GM21717 (cell line): ENCODE results near the gene ANAPC1.
"Not testable (repeated sequence)": the region's sequence is repeated elsewhere in the genome, so short reads cannot be mapped to it uniquely, and the experiment has no call there.

Source experiments
- ATAC-seq: cut with Tn5 transposase; IDR thresholded peaks from one replicate; pipeline ENCODE4 v1.9.1; 2021; ENCODE audit warnings: mild to moderate bottlenecking, moderate library complexity; ENCODE audit not compliant: unreplicated experiment

The ANAPC1 gene

DNA sequence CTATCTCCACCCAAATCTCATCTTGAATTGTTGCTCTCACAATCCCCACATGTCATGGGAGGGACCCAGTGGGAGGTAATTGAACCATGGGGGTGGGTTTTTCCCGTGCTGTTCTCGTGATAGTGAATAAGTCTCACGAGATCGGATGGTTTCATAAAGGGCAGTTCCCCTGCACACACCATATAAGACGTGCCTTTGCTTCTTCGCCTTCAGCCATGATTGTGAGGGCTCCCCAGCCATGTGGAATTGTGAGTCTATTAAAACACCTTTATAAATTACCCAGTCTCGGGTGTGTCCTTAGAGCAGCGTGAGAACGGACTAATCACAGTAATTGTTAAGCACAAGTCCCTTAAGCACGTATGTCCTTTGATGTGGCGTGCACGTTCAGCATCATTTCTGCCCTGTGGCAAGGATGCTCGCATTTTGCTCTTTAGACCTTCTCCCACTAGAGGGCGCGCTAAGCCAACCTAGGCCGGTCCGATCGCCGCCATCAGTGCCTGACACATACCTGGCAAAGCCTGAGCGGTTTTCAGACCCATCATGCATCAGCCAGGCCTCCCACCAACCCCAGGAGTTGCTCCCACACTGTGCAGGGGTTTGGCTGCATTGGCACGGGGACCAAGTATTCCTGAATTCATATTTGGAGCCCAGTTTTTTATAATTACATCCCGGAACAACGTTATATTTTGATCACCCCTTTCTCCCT is 136.4 kb downstream of the ANAPC1 start:
- ATAC-seq = not testable (repeated sequence)

DNA sequence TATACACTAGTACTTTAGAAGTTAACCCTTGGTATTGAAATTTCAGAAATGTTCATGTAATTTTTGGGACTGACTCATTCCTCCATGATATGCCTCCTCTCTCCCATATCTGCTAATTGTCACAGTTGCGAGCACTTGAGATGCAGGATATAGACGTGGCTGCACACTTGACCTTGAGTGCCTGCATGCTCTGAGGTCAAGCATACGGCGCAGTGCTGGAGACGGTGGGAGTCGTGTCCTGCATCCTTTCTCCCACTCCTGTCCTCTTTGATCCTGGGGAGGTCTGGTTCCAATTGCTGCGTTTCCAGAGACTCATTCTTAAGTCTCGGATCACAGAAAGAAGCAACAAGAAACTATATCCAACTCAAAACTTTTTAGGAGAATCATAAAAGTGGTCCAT is 139.2 kb downstream of the ANAPC1 start:
- not testable (repeated sequence) for ATAC-seq

DNA sequence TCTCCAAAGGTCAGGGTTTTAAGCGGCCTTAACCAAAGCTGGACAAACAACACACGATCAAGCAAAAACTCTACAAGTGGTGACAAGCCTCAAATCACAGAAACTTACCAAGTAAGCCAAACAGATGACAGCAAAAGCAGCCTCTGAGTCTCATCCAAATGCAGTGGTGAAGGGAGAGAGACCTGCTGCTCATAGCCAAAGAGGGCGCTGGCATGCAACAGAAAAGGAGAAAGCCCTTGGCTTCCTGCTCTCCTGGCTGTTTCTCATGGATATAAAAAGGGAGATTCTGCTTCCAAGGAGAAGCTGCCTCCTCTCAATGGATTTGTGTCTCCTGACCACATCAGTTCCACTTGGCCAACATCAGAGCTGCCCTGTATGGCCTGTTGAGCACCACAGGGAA is 142.5 kb downstream of the ANAPC1 start:
- ATAC-seq = not testable (repeated sequence)

DNA sequence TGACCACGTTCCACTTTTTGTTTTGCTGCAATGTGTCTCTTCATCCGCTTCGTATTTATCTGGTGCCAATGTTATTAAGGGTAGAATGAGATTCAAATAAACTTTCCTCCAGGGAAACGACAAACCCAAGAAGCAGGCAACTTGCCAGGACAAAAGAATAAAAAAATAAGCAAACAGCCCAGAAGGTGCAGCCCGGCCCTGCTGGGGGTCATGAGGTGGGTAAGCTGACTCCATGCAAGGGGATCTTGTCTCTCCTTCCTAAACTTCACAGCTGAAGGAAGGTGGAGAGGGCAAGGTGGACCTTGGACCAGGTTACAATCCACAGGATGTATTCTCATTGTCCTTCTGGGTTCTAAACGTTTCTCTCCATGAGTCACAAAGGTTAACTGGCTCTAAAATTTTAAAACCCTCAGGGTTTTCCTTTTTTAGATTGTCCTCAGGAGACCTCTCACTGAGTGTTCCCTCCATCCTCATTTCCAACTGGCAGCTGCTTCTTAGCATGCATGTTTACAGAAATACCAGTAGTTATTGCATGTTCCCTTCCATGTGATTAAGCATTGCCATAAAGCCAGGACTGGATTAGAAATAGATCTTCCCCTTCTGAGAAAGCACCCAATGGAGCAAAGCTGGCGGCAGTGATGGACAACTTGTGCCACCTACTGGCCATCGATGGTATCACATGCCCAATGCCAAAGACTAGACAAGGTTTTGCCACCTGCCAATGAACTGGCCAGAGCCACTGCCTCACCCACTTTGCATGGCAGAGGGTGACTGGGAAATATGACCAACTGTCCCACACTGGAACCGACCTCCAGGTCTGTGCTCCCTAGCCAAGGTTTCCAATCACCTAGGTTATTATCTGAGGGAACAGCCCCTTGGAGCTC is 147.9 kb downstream of the ANAPC1 start:
- peak; percentile 50 for ATAC-seq

DNA sequence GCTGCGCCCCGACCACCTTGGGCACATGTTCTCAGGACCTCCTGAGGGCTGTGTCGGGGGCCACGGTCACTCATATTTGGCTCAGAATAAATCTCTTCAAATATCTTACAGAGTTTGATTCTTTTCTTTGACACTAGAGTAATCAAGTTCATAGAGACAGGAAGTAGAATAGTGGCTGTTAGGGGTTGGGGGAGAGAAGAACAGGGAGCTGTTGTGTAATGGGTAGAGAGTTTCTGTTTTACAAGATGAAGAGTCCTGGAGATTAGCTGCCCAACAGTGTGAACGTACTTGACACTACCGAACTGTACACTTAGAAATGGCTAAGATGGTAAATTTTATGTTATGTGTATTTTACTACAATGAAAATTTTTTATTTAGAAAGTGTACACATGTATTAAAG is 148.6 kb downstream of the ANAPC1 start:
- ATAC-seq = not testable (repeated sequence)

DNA sequence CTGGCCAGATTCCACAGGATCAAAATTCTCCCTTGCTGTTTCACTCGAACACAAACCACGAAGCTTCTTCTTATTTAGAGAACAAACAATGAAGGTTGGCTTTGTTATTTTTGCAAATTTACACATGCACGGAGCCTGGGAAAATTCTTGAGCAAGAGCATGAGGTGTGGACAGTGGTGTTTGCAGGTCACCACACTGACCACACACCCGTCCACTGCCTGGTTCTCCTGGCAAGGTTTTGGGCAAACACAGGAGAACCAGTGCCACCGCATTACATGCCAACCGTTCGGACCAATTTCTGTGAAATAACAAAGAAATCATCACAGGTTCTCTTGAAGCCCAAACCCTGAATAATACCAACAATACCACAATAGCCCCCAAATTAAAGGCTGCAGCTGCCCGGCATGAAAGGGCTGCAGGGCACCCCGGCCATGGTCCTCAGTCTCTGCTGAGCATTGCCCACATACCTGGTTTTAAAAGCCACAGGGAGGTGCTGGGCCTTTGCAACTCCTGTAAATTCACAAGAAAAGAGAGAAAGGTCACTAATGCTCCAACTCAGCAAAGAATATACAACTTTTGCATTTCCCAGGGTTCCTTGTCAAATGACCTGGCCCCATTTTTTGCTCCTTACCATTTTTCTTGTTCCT is 154.1 kb downstream of the ANAPC1 start:
- ATAC-seq = not testable (repeated sequence)

DNA sequence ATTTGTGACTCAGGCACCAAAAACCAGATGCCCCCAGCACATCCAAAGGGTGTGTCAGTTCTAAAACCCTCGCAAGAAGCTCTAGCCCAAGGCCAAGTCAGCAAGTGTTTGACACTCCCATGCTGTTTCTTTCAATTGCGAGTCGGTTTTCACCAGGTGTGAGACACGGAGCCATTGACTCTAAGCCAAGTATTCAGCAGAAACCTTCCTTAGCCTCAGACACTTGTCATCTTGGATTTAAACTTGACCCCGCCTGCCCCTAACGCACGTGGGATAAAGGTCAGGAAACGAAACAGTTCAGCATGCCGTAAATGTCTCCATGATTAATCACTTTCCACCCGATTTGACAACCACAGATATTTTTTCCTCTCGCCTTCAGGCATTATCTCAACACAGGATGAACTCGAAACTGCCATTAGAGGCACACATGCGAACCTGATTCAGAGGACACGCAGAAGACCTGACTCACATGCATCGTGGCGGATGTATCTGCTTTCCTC is 156.3 kb downstream of the ANAPC1 start:
- ATAC-seq = not testable (repeated sequence)

DNA sequence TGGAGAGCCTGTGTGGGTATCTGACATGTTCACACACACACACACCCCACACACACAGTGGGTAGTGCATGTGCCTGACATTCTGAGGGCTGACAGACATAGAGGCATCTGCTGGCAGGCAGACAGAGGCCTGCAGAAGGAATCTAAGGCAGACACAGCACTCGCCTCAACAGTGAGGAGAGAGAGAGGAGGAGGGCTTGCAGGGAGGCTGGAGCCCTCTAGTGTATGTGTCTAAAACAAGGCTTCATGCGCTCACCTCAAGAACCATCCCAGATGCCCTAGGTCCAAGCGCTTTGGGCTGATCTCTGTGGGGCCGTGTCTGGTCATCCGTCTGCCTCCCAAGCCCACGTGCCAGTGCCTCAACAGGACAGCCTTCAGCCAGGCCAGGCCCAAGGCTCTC is 158.3 kb downstream of the ANAPC1 start:
- ATAC-seq = not testable (repeated sequence)

DNA sequence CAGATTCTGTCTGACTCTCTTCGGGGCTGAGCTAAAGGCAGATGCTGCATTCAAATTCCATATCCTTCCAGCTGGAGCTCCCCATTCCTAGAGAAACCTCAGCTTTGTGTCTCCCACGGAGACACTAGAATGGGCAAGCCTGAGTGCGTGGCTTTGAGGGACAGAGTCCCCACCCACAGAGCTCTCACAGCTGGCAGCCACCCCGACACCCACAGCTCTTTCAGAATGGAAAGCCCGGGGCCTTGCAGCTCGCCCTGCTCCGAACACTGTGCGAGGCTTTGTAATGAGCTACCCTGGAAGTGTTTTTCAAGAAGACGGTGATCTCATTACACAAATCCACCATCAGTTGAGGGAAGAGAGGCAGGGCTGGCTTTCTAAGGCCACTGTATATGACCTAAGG is 164.4 kb downstream of the ANAPC1 start:
- ATAC-seq = not testable (repeated sequence)
